Adipocyte (in vitro differentiated cells): ENCODE results near the gene GDPD4.

Source experiments
- DNase-seq: peaks from one replicate; pipeline ENCODE4 v3.0.0-alpha.2; 2015; ENCODE audit warnings: low read depth
- H3K27me3 ChIP-seq: replicated peaks from 2 replicates; pipeline ENCODE4 v1.7.0; 2013; ENCODE audit warnings: mild to moderate bottlenecking, low read length, moderate library complexity; ENCODE audit not compliant: control insufficient read depth, insufficient read depth
- H3K36me3 ChIP-seq: 2 replicates; pipeline ENCODE4 v1.7.0; 2013; ENCODE audit warnings: low read length, mild to moderate bottlenecking, moderate library complexity; ENCODE audit not compliant: control insufficient read depth, insufficient read depth, severe bottlenecking
- H3K4me1 ChIP-seq: 2 replicates; pipeline ENCODE4 v1.7.0; 2013; ENCODE audit warnings: mild to moderate bottlenecking, low read length, moderate library complexity; ENCODE audit not compliant: control insufficient read depth, insufficient read depth
- H3K4me3 ChIP-seq: 2 replicates; pipeline ENCODE4 v1.7.0; 2013; ENCODE audit warnings: mild to moderate bottlenecking, low read length, moderate library complexity
- H3K9ac ChIP-seq: 2 replicates; pipeline ENCODE4 v1.7.0; 2013; ENCODE audit warnings: mild to moderate bottlenecking, low read length, moderate library complexity
- H3K9me3 ChIP-seq: 2 replicates; pipeline ENCODE4 v1.7.0; 2013; ENCODE audit warnings: mild to moderate bottlenecking, low read length, moderate library complexity; ENCODE audit not compliant: control insufficient read depth

GDPD4 gene

DNA sequence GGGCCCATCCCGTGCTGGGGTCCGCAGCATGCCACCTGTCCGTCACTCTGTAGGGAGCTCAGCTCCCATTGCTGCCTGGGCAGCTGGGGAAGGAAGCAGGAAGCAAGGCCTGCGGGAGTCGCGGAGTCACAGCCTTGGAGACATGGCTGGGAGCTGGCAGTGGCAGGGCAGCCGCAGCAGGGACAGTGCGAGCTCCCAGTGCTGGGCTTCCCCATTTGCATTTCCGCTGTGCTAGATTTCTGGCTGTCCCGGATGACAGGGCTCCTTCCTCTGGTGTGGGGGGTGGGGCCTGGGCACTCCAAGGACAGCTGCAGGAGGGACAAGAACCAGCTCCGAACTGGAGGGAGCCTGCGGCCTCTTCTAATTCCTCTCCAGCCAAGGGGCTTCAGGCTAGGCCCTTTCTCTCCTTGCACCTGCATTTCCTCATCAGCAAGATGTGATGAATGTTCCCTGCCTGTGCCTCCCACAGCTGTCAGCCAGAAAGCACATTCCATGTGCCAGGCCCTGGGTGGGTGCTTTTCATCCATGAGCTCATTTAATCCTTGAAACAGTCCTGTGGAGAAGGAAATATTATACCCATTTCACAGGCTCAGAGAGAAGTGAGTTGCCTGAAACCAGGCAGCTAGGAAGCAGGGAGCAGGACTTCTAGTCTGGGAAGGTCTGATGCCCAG, 125.5 kb downstream of the GDPD4 start:
- no peak for DNase-seq
- Histone ChIP-seq H3K27me3 (peaks cover 11% of the 10 kb centered on the region), H3K4me1 (peaks cover 3% of the 10 kb centered on the region), H3K9ac (no peak overlapping the region), H3K36me3 (no peaks in the 10 kb centered on the region), H3K9me3 (no peaks in the 10 kb centered on the region), H3K4me3 (no peak overlapping the region)

DNA sequence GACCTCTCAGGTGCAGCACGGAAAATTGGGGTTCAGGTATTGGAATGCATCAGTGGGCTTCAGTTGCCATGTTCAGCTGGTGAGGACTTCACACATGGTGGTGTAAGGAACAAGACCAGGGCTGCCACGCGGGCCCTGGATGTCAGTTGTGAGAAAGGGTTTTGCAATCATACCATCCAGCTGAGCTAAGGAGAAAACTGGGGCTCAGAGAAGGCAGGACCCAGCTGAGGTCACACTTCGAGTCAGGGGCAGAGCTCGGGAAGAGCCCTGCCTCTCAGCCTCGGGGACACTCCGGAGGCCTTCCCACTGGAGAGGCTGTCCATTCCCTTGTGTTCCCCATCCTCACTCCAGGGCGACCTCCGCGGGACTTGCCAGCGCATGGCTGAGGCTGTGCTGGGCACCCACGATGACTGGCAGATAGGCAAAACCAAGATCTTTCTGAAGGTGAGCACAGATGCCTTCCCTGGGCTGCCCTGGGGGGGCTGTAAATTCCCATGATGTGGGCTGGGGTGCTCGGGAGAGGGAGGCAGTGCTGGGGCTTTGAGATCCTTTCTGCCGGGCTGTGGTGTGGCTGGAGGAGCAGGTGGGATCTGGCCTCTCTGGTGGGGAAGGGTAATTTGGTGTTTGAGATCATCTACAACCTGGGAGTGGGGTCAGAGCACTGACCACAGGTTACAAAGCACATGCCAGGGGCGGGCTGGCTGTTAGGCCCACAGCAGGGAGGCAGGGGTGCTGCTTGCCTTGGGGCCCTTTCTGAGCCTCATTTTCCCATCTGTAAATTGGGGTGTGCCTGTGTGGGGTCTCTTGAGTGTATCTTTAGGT, 126.3 kb downstream of the GDPD4 start:
- H3K4me3 ChIP-seq, result no peak overlapping the region
- H3K36me3 ChIP-seq, result no peaks in the 10 kb centered on the region
- peaks cover 3% of the 10 kb centered on the region for H3K4me1 ChIP-seq
- H3K9ac ChIP-seq, result no peak overlapping the region
- no peak for DNase-seq
- H3K27me3 ChIP-seq, result peaks cover 14% of the 10 kb centered on the region
- H3K9me3 ChIP-seq, result no peaks in the 10 kb centered on the region

DNA sequence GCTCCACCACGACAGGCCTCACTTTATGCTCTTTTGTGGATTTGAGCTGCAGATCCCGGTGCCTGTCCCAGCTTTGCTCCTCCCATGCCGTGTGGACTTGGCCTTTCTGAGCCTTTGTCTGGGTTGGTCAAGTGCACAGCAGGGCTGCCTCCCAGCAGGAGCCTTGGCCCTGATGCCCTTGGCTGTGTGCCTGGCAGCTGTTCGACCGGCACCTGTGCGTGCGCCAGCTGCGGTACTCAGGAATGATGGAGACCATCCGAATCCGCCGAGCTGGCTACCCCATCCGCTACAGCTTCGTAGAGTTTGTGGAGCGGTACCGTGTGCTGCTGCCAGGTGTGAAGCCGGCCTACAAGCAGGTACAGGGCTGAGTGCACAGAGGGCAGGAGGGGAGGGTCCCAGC, 126.9 kb downstream of the GDPD4 start:
- Histone ChIP-seq H3K4me1 (peaks cover 3% of the 10 kb centered on the region), H3K9ac (no peak overlapping the region), H3K36me3 (no peaks in the 10 kb centered on the region), H3K9me3 (no peaks in the 10 kb centered on the region), H3K27me3 (peaks cover 11% of the 10 kb centered on the region), H3K4me3 (no peak overlapping the region)
- no peak for DNase-seq

DNA sequence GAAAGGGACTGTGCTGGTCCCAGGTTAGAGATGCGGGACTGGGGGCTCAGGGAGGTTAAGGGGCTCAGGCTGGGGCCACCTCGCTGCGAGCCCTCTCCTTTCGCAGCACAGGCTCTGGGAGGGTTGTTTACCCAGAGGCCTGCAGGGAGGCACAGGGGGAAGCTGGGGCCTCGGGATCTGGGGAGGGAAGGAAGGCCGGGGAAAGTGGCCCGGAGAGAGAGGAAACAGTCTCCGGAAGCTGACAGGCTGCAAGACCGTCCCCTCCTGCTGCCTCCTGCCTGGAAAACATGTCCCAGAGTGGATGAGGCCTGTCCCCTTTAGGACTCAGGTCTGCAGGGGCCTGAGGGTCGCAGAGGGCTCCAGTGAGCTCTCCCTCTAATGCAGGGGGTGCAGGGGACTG, 128.0 kb downstream of the GDPD4 start:
- no peak overlapping the region for H3K9ac ChIP-seq
- H3K27me3 ChIP-seq, result peaks cover 7% of the 10 kb centered on the region
- peaks cover 3% of the 10 kb centered on the region for H3K4me1 ChIP-seq
- no peaks in the 10 kb centered on the region for H3K9me3 ChIP-seq
- no peak overlapping the region for H3K4me3 ChIP-seq
- no peaks in the 10 kb centered on the region for H3K36me3 ChIP-seq
- no peak for DNase-seq

DNA sequence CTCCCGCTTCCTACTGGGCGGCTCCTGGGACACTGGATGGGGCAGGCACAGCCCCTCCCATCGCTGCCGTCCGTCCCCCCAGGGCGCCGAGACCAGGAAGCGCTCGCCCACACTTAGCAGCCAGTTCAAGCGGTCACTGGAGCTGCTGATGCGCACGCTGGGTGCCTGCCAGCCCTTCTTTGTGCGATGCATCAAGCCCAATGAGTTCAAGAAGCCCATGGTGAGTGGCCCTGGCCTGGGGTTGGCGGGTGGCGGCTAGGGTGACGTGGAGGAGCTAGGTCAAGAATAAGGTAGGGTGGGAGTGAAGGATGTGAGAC, 128.9 kb downstream of the GDPD4 start:
- Histone ChIP-seq H3K9me3 (no peaks in the 10 kb centered on the region), H3K36me3 (no peaks in the 10 kb centered on the region), H3K4me1 (peaks cover 3% of the 10 kb centered on the region), H3K9ac (no peak overlapping the region), H3K27me3 (peaks cover 16% of the 10 kb centered on the region), H3K4me3 (no peak overlapping the region)
- DNase-seq, result no peak

DNA sequence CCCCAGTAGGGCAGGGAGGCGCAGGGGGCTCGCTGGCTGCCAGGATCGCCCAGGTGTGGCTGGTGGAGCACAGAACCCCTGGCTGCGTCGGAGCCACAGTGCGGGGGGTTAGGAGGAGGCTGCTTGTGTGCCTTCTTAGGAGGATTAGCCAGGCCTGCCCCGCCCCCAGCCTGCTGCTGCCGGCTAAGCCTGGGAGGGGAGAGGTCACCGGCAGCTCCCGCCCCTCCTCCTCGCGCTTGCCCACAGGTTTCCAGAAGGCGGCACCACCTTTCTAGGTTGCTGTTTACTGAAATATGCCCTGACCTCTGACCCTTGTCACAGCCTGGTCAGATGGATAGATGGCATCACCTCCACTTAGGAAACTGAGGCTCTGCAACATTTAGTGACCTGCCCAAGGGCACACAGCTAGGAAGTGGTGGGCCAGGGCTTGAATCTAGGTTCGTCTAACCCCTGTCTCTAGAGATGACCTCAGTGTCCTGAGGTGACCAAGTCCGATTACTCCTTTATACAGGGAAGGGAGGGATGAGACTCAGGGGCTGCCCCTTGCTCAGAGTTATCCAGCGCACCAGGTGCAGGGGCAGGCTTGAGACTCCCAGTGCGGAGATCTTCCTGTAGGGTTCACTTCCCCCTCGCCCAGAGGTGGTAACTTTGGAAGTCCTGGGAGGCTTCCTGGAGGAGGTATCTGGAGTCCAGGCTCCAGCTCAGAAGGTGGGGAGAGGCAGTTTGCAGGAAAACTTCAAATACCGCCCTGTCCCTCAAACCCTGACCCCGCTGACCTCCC, 129.4 kb downstream of the GDPD4 start:
- Histone ChIP-seq H3K4me3 (no peak overlapping the region), H3K4me1 (peaks cover 3% of the 10 kb centered on the region)
- DNase-seq, result no peak

DNA sequence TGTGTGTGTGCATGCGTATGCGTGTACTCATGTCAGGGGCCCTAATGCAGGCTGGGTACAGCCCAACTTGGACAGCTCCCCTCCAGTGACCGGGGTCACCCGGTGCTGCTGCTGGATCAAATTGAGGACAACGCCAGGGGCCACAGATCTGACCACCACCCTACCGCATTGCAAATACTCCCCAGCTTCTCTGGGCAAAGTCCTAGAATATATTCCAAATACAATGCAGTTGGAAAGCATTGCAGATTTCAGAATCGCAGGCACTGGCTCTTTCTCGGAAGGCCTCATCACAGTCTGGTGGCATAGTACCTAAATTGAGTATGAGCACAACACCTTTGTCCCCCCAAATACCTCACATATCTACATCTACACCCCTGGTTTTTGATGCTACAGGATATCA, 130.2 kb downstream of the GDPD4 start:
- Histone ChIP-seq H3K9me3 (no peaks in the 10 kb centered on the region), H3K36me3 (no peaks in the 10 kb centered on the region), H3K4me1 (peaks cover 3% of the 10 kb centered on the region), H3K4me3 (no peak overlapping the region), H3K27me3 (peaks cover 20% of the 10 kb centered on the region), H3K9ac (no peak overlapping the region)
- DNase-seq, result no peak

More for the DNA sequence above, 129.4 kb downstream of the GDPD4 start:
- Histone ChIP-seq H3K9ac (no peak overlapping the region), H3K36me3 (no peaks in the 10 kb centered on the region), H3K27me3 (peaks cover 17% of the 10 kb centered on the region), H3K9me3 (no peaks in the 10 kb centered on the region)

DNA sequence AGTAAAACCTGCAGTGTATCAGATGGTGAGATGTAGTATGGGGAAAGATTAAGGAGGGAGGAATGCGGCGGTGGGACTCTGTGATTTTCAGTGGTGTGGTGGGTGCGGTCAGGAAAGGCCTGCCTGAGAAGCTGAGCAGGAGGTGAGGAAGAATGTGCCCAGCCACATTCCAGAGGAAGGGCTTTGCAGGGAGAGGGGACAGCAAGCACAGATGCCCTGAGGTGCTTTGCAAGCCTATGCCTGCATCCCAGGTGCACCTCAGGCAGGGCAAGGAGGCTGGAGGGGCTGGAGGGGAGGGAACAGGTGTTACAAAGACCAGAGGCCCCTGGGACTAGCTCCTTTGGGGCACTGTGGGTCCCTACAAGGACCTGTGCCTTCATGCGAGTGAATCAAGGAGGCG, 131.4 kb downstream of the GDPD4 start:
- DNase-seq, result no peak

DNA sequence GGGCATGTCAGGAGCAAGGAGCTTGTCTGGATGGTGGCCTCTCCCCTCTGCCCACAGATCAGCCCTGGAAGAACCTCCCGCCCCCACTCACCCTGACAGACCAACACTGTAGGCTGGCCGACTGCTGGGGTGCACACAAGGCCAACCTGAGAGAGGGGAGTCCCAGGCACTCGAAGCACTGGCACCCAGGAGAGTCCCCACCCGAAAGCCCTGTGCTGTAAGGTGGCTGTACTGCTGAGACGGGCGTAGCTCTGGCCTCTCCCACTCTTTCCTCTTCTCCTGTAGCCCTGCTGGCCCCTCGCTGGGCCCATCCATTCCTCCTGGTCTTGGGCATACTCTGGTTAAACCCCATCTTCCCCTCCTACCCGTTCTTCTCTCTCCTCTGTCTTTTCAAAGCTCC, 133.7 kb downstream of the GDPD4 start:
- no peaks in the 10 kb centered on the region for H3K36me3 ChIP-seq
- H3K4me1 ChIP-seq, result peaks cover 3% of the 10 kb centered on the region
- DNase-seq, result no peak
- no peak overlapping the region for H3K9ac ChIP-seq
- H3K9me3 ChIP-seq, result no peaks in the 10 kb centered on the region
- H3K4me3 ChIP-seq, result no peak overlapping the region
- H3K27me3 ChIP-seq, result peaks cover 28% of the 10 kb centered on the region

More for the DNA sequence above, 131.4 kb downstream of the GDPD4 start:
- no peak overlapping the region for H3K4me3 ChIP-seq
- no peaks in the 10 kb centered on the region for H3K9me3 ChIP-seq
- H3K27me3 ChIP-seq, result peaks cover 19% of the 10 kb centered on the region
- H3K4me1 ChIP-seq, result peaks cover 3% of the 10 kb centered on the region
- H3K36me3 ChIP-seq, result no peaks in the 10 kb centered on the region
- H3K9ac ChIP-seq, result no peak overlapping the region

DNA sequence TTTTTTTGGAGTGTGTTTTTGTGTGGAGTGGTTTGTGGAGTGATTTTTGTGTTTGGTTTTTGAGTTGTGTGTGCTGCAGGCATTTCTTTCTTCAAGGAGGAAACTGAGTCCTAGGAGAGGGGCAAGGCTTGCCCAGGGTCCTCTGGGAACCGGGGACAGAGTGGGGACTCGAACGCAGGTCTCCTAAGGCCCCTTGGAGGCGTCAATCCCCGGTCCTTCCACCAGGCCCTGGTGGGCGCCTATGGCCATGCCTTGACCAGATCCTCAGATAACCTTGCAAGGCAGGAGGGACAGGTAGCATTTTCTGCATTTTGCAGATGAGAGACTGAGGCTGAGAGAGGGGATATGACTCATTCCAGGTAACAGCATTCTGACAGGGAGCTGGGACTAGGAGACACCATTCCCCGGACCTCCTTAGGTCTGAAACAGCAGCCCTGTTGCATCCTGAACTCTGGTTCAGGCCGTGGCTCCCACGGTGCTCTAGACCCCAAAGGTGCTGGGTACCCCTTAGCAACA, 134.3 kb downstream of the GDPD4 start:
- H3K9me3 ChIP-seq, result no peaks in the 10 kb centered on the region

More for the DNA sequence above, 134.3 kb downstream of the GDPD4 start:
- Histone ChIP-seq H3K4me3 (no peak overlapping the region), H3K27me3 (peaks cover 28% of the 10 kb centered on the region), H3K9ac (no peak overlapping the region), H3K36me3 (no peaks in the 10 kb centered on the region), H3K4me1 (peaks cover 3% of the 10 kb centered on the region)
- no peak for DNase-seq
